ENCODE data around the gene TMEM132E. TPM values are rescaled to one million over a fixed set of nuclear protein-coding genes. Genes with fewer than 3 reads are reported as not detected.

TMEM132E gene
- total RNA-seq, 3 donors from 2014 or later: under 0.01 TPM; not detected in 1

DNA sequence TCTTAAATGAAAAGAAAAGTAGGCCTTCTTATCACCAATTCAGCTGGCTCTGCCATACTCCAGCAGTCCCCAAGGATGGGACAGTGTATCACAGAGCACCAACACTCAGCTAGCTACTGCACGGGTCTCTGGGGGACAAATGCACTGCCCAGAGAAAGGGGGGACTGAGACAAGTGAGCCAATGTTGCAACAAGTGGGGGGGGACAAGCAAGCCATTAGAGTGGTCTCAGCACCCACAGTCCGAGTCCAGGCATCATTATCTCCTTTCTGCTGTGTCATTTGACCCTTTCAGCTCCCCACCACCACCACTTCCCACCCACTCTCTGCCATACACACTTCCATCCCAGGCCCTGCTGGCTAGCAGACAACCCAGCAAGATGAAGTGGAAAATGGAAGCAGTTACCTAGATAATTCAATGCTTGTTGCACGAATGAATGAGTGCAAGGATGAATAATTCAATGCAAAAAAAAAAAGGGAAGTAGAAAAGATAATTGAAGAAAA is 7.0 kb downstream of the TMEM132E start:
- Histone ChIP-seq H3K4me1 (peaks cover 5 to 6% of the 10 kb centered on the region in 2 donors), H3K4me3 (no peak overlapping the region), H3K27ac (no peak overlapping the region), H3K27me3 (peaks cover 4 to 62% of the 10 kb centered on the region in 2 donors), H3K9me3 (no peaks in the 10 kb centered on the region), H3K36me3 (no peaks in the 10 kb centered on the region)
- intact Hi-C loops (cut with DNase I; ENCODE audit: low total_unique reads): no loop called here
- TF ChIP-seq POLR2AphosphoS5 (IDR thresholded peaks at IDR 0.05): no peak
- TF ChIP-seq POLR2A (IDR thresholded peaks at IDR 0.05): no peak
- TF ChIP-seq, protein P1, sequence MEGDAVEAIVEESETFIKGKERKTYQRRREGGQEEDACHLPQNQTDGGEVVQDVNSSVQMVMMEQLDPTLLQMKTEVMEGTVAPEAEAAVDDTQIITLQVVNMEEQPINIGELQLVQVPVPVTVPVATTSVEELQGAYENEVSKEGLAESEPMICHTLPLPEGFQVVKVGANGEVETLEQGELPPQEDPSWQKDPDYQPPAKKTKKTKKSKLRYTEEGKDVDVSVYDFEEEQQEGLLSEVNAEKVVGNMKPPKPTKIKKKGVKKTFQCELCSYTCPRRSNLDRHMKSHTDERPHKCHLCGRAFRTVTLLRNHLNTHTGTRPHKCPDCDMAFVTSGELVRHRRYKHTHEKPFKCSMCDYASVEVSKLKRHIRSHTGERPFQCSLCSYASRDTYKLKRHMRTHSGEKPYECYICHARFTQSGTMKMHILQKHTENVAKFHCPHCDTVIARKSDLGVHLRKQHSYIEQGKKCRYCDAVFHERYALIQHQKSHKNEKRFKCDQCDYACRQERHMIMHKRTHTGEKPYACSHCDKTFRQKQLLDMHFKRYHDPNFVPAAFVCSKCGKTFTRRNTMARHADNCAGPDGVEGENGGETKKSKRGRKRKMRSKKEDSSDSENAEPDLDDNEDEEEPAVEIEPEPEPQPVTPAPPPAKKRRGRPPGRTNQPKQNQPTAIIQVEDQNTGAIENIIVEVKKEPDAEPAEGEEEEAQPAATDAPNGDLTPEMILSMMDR (IDR thresholded peaks at IDR 0.05): no peak
- no peak for DNase-seq (ENCODE audit: low spot score in 2 of 2)

DNA sequence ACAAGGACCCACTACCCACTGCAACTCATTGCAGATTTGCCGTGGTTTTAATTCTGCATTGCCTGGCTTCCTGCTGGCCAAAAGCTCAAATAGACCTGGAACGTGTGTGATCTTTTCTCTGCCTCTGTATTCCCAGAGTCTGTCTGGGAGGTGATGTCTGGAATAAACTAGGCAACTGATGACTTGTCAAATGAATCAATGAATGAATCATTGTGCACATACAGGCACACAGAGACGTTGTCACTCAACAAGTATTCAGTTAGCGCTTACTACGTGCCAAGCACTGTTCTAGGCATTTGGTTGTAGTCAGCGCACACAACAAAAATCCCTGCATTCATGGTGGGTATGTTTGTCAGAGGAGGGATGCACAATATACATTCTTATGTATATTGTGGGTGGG is 8.9 kb downstream of the TMEM132E start:
- DNase-seq (ENCODE audit: low spot score in 2 of 2): no peak
- Histone ChIP-seq H3K27me3 (peaks cover 0 to 43% of the 10 kb centered on the region in 2 donors), H3K36me3 (no peaks in the 10 kb centered on the region), H3K4me3 (no peak overlapping the region), H3K9me3 (no peaks in the 10 kb centered on the region), H3K27ac (no peak overlapping the region), H3K4me1 (no peaks in the 10 kb centered on the region)
- intact Hi-C loops (cut with DNase I; ENCODE audit: low total_unique reads): no loop called here
- no peak for TF ChIP-seq POLR2A (IDR thresholded peaks at IDR 0.05)
- TF ChIP-seq POLR2AphosphoS5 (IDR thresholded peaks at IDR 0.05): no peak
- TF ChIP-seq, protein P1 (IDR thresholded peaks at IDR 0.05): no peak

DNA sequence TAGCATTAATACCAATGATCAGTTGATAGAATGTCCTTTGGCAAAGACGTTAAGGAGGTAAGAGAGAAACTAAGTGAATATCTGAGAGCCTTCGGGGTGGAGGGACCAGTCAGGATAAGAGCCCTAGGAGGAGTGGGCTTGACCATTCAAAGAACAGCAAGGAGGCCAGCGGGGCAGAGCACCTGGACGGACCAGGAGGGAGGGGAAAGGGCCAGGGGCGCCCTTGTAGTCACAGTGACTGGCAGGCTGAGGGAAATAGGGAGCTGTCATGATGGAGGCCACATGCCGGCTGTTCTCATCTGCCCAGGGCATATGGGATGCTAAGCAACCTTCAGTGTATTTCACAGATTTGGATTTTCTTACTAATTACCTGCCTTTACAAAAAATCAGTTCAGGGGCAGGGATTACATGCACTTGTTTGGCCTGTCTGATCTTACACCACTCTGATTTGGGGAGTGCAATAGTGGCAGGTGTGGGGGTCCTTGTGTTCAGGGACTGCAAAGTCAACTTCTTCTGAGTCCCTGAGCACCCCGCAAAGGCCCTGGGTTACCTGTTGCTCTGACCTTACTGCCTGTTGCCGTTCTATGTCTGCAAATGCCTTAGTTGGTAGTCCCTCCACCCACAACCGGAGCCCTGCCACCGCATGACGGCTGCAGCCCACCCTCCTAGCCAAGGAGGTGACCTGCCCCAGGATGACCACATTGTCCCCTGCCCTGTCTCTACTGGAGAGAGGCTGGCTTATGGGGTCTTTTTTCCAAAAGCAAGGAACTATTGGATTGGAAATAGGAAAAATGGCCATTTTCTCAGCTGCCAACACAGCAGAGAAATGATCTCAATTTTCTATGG is 10.0 kb downstream of the TMEM132E start:
- no peak overlapping the region for H3K27ac ChIP-seq
- H3K4me1 ChIP-seq: no peaks in the 10 kb centered on the region
- no peak overlapping the region for H3K4me3 ChIP-seq
- intact Hi-C loops (cut with DNase I; ENCODE audit: low total_unique reads): no loop called here
- H3K36me3 ChIP-seq: no peaks in the 10 kb centered on the region
- peaks cover 0 to 32% of the 10 kb centered on the region in 2 donors for H3K27me3 ChIP-seq
- no peaks in the 10 kb centered on the region for H3K9me3 ChIP-seq
- no peak for DNase-seq (ENCODE audit: low spot score in 2 of 2)
- TF ChIP-seq, protein P1 (IDR thresholded peaks at IDR 0.05): no peak

DNA sequence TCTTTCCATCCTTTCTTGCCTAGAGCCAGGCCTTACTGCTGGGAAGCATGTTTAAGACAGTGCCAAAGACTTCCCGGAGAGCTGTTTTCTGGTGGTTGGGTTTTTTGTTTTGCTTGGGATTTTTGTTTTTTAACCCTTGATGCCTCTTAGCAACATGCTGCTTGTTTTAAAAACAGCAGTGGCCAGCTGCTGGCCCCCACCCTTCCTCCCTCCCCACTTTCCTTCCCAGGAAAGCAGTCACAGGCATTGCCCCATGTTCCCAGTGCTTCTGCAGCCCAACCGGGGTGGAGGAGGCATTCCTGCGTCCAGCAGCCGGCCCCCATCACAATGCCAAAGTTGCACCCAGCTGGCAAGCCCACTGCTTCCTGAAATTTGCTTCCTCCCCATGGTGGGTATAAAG is 12.6 kb downstream of the TMEM132E start:
- DNase-seq (ENCODE audit: low spot score in 2 of 2): no peak

DNA sequence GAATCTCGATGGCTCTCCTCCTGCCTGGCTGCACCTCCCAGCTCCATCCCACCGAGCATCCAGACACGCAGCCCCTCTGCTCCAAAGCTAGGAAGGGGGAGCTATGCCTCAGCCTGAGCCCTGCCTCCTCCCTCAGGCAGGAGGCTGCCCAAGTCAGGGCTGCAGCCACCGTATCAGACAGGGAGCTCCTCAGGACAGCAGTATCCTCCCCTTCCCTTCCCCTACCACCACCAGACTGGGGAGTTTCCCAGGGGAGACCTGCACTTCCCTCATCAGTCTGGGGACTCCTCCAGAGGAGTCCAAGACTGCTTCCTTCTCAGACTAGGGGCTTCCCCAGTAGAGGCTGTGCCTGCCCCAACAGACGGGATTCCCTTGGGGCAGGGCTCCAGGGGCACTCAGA is 17.5 kb downstream of the TMEM132E start:
- H3K4me3 ChIP-seq: no peak overlapping the region
- intact Hi-C loops (cut with DNase I; ENCODE audit: low total_unique reads): no loop called here
- no peak overlapping the region for H3K27ac ChIP-seq
- no peak for DNase-seq (ENCODE audit: low spot score in 2 of 2)
- peaks cover 0 to 5% of the 10 kb centered on the region in 2 donors for H3K27me3 ChIP-seq
- no peaks in the 10 kb centered on the region for H3K36me3 ChIP-seq
- H3K4me1 ChIP-seq: no peaks in the 10 kb centered on the region
- TF ChIP-seq POLR2A (IDR thresholded peaks at IDR 0.05) (no peak), POLR2AphosphoS5 (IDR thresholded peaks at IDR 0.05) (no peak)
- TF ChIP-seq, protein P1 (IDR thresholded peaks at IDR 0.05): no peak
- no peaks in the 10 kb centered on the region for H3K9me3 ChIP-seq

More for the DNA sequence above, 12.6 kb downstream of the TMEM132E start:
- TF ChIP-seq POLR2AphosphoS5 (IDR thresholded peaks at IDR 0.05): no peak
- TF ChIP-seq POLR2A (IDR thresholded peaks at IDR 0.05): no peak
- TF ChIP-seq, protein P1 (IDR thresholded peaks at IDR 0.05): no peak
- no peak overlapping the region for H3K4me3 ChIP-seq
- no peaks in the 10 kb centered on the region for H3K4me1 ChIP-seq
- H3K27ac ChIP-seq: no peak overlapping the region
- H3K36me3 ChIP-seq: no peaks in the 10 kb centered on the region
- H3K9me3 ChIP-seq: no peaks in the 10 kb centered on the region
- H3K27me3 ChIP-seq: peaks cover 0 to 28% of the 10 kb centered on the region in 2 donors
- intact Hi-C loops (cut with DNase I; ENCODE audit: low total_unique reads): no loop called here

Measured in breast epithelium (tissue), 4 donors.